NCI-H1092 (cell line): ENCODE measurements around the gene IQCN.

Source experiments
- DNase-seq: peaks from one replicate; lab custom pipeline; 2025; lab: John Stamatoyannopoulos, UW

The IQCN gene, protein sequence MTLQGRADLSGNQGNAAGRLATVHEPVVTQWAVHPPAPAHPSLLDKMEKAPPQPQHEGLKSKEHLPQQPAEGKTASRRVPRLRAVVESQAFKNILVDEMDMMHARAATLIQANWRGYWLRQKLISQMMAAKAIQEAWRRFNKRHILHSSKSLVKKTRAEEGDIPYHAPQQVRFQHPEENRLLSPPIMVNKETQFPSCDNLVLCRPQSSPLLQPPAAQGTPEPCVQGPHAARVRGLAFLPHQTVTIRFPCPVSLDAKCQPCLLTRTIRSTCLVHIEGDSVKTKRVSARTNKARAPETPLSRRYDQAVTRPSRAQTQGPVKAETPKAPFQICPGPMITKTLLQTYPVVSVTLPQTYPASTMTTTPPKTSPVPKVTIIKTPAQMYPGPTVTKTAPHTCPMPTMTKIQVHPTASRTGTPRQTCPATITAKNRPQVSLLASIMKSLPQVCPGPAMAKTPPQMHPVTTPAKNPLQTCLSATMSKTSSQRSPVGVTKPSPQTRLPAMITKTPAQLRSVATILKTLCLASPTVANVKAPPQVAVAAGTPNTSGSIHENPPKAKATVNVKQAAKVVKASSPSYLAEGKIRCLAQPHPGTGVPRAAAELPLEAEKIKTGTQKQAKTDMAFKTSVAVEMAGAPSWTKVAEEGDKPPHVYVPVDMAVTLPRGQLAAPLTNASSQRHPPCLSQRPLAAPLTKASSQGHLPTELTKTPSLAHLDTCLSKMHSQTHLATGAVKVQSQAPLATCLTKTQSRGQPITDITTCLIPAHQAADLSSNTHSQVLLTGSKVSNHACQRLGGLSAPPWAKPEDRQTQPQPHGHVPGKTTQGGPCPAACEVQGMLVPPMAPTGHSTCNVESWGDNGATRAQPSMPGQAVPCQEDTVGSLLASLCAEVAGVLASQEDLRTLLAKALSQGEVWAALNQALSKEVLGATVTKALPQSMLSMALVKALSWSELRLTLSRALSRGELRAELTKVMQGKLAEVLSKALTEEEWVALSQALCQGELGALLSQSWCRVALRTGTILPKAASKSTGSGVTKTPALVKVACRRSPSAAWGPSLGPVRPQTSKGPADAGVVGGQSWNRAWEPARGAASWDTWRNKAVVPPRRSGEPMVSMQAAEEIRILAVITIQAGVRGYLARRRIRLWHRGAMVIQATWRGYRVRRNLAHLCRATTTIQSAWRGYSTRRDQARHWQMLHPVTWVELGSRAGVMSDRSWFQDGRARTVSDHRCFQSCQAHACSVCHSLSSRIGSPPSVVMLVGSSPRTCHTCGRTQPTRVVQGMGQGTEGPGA (N-terminal part only)

DNA sequence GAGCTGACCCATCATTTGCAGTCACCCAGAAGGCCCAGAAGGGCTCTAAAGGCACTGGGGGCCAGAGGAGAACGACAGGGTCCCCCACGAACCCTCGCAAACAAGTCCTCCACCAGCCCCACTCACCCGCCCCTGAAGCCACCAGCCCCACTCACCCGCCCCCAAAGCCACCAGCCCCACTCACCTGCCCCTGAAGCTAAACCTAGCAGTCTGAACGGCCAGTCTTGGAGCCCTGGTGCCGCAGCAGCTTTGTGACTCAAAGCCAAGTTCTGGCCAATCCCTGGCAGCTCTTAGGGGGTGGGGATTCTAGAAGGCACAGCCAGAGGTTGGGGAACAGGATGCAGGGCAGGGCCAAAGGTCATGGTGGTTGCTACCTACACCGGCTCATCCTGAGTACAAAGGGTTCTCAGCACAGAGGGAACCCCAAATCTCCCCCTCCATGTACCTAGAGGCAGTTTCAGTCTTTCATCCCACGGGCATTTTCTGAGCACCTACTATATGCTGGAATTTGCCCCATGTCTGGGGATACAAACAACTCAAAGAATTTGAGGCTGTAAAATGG is at the start of gene IQCN:
Gene IQCN, minus strand, starts transcription at position 234 of the 562 bp plus-strand sequence. CDS start 4,974 bp downstream, outside the sequence.
- no peak for DNase-seq

DNA sequence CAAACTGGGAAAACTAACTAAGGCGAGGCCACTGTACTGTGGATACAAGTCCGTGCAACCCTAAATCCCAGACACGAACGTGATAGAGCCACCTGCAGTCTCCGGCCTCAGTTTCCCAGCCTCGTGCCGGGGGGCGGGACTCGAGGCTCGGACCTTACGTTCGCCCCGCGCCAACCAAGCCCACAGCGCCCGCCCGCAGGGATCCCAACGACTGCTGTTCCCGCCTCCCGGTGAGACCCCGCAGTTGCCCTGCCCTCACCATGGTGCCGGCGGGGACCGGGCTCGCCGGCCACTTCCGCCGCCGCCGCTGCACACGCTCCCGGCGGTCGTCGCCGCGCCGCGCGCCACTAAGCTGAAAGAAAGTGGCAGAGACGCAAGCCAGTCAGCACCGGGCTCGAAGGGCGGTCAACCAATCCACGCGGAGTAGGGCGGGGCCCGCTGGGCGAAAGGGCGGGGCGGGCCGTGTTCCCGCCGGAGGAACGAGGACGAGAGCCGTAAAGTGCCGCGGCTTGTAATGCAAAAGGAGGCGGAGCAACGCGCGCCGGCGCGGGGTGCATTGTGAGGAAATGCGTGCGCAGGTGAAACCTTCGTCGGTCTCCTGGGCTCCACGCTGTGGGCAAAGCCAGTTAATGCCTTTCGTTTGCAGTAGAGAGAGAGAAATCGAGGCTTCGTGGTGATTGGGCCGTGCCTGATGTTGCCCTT is 48.7 kb upstream of the IQCN start, which contains the start of gene LSM4:
Gene LSM4, minus strand, starts transcription at position 318 of the 702 bp plus-strand sequence. Its CDS starts 56 bp downstream, at position 262.
- peak; percentile 98 for DNase-seq

DNA sequence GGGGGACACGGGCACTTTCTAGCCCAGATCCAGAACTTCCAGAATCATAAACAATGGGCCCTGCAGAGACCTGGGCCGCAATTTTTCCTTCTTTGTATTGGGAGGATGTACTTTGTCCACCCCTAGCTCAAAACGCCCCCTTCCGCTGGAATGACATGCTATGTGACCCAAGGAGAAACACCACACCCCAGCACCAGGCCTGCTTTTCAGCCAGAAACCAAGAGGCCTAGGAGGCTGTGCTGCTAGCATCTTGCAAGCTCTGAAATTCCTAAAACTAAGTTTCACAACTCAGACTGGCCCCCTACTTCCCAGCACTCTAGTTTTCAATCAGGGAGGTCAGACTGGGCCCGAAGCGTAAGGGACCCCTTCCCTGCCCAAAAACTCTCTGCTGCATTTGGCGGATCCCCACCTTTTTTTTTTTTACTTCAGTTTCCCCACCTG is 48.1 kb upstream of the IQCN start:
- DNase-seq = no peak

DNA sequence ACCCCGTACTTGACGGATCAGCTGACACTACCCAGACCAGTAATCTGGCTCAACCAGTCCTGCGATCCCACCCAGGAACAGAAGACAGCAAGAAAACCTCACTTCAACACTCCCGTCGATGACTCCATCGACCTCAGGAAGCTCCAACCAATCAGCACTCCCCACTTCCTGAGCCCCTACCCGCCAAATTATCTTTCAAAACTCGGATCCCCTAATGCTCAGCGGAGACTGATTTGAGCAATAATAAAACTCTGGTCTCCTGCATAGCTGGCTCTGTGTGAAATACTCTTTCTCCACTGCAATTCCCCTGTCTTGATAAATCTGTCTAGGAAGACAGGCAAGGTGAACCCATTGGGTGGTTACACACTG is 47.5 kb upstream of the IQCN start:
- DNase-seq = no peak

DNA sequence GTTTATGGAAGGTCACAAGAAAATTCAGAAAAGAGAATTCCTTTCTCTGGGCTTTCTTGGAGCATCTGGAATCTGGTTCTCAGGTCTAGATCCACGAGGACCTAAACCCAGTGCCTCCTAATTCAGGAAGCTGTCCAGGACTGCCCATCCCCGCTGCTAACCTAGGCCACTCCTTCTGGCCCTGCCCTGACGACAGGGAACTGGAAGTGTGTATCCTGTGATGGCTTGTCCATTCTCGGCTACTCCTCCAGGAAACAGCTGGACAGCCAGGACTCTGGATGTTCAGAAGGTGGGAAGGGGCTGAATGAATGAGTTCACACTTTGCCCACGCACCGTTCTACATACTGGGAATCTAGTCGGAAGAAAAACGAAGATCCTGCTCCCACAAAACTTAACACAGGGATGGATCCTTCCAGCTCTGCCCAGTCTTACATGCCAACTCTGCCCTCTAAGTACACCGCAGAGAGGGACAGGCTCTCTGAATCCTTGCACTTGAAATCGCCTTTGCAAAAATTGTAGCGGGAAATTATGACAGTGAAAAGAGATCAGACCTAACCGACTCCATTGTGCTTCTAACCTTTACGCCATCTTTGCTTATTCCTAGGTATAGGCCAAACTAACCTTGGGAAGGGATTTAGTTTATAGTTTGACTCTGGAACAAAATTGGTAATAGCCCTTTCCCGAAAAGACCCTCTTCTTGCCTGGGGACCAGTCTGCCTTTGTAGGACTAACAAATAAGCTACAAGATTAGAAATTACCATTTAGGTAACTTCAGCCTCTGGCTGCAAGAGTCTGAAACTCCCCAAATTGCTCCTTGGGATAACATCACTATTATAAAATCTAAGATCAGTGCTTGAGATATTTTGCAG is 46.8 kb upstream of the IQCN start:
- no peak for DNase-seq

DNA sequence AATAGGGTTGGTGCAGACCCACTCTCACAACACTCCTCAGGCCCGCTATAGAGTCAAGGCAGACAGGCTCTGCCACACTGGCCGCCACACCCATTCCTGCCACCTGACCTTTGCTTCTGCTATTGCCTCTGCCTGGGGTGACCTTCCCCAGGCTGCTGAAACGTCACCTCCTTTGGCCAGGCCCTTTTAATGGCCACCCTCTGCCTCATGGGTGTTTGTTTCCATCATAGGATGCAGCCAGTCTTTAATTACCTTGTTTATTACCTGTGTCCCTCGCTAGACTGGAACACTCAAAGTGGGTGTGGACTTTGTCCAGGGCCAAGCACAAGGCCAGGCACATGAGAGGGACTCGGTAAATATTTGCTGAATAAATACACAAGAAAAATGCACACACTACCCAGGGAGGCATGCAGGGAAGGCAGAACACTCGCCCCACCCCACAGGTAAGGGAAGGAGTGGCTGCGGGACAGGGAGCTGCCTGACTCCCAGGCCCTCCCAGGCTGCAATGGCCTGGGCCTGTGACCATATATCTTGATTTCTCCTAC is 45.4 kb upstream of the IQCN start:
- DNase-seq = no peak

DNA sequence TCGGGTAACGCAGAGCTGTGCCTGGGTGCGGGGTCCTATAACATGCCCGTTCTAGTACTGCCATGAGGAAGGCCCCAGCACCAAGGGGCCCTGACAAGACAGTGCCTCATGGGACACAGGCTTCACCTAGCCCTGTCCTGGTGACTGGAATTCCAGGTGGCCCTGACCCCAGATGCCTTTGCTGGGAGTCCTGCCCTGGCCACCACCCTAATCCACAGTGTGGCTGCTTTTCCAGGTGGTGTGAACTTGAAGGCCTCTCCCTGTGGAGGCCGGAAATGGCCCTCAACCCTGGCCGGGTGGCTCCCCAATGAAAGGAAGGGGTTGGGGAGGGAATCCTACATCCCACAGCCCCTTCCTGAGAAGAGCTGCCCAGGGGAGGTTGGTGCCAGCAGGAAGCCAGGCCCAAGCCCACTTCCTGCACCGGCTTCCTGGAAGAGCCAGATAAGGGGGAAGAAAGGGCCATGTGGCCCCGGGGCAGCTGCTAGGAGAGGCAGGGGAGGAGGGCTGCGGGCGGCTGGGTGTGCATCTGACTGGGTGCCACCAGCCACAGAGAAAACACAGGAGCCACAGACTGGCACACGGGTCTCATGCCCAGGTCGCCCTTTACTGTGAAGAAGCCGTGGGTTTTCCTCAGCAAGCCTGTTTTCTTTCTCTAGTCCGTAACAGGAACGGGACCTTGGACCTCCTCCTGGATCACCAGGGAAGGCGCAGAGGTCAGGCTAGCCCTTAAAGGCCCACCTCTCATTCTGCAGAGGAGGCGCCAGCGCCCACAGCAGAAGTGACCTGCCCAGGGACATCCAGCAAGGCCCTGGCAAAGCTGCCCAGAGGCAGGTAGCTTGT is 43.9 kb upstream of the IQCN start:
- no peak for DNase-seq

DNA sequence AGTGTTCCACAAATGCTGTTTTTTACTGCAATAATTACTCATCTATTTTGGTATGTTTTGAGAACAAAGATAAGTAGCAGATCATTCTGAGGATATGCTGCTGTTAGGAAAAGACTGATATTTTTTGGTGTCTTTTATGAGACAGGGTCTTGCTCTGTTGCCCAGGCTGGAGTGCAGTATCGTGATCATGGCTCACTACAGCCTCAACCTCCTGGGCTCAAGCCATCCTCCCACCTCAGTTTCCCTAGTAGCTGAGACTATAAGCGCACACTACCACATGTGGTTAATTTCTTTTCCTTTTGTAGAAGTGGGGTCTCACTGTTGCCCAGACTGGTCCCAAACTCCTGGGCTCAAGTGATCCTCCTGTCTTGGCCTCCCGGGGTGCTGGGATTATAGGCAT is 39.1 kb upstream of the IQCN start:
- no peak for DNase-seq

DNA sequence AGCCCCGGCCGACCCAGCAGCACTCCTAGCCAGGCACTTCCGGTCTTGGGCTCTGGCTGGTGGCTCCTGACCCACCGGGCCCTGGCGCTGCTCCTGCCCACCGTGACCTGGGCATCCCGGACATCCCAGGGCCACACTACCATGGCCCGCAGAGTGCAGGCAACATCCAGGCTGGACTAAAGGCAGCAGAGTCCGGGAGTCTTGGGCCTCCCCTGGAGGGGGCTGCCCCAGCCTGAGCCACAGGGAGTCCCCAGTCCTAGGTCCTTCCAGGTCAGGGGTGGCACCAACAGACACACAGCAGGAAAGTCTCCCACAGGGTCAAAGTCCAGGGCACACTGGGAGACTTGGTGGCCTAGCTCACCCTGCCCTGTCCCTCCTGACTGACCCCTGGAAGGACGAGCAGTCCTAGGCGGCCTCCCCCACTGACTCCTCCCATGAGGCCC is 37.9 kb upstream of the IQCN start:
- no peak for DNase-seq

DNA sequence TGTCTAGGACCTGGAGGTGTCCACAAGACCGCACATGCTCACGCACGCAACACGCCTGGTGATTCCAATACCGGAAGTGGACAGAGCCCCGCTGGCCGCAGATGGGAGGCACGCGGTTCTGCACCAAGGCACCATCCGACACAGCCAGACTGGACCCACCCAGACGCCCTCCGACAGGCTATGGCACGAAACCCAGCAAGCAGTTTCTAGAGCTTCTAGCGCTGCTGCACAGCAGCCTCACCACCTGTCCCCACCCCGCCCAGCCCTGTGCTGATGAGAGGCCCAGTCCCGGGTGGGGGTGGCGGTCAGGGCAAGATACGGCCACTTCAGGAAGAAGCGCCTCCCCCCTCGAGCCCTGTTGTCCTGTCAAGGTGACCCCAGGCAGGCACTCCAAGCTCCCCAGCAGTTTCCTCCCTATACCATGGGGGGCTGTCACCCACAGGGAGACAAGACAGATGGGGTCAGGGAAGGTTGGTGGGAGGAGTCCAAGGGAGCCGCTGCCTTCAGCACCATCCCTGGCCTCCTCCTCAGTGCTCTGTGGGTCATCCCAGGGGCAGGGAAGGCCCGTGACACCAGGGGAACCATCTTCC is 37.3 kb upstream of the IQCN start:
- DNase-seq = no peak

DNA sequence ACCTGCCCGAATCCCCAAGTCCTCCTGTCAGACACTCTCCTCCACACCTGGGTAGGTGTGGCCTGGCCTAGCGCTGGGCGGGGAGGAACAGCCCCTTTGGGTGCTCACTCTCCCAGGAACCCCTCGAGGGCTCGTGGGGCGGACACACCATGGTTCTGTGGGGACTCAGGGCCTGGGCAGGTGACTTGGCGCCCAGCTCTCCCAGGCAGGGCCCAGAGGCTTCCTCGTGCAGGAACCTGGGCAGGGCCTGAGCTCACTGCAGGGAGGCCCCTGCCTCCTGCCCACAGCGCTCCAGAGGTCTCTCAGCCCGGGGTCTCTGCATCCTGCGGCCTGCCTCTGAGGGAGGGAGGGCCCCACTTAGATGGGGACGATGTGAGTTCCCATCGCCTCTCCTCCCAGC is 36.7 kb upstream of the IQCN start:
- no peak for DNase-seq

DNA sequence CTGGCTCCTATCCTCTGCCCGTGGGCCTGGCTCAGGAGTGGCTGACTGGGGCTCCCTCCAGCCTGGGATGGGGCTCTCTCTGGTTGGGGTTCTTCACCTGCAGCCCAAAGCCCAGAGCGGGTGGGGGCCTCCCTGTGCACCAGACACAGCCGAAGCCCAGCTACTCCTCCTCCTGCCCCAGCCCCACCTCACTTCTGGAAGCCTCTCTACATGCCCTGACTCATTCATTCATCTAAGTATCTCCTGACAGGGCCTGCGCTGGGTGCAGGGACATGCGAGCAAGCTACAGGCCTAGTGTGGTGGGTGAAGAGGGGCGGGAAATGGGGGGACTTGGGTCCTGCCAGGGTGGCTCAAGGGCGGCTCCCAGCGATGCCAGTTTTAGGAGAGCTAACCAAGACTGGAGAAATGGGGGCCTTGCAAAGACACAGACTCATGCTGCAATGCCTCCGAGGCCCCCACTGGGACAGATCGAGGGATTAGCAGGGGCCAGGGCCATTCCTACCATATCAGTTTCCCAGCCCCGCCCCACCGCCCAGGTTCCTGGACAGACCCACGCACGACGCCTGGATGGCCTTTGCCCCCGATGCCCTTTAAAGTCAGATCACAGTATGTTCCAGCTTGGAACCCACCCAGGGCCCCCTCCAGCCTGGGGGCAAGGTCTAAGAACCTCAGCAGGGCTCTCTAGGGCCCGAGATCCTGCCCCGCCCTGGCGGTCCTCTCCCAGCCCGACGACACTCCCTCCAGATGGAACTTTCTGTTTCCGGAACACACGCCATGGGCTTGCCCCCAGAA is 36.1 kb upstream of the IQCN start:
- no peak for DNase-seq

DNA sequence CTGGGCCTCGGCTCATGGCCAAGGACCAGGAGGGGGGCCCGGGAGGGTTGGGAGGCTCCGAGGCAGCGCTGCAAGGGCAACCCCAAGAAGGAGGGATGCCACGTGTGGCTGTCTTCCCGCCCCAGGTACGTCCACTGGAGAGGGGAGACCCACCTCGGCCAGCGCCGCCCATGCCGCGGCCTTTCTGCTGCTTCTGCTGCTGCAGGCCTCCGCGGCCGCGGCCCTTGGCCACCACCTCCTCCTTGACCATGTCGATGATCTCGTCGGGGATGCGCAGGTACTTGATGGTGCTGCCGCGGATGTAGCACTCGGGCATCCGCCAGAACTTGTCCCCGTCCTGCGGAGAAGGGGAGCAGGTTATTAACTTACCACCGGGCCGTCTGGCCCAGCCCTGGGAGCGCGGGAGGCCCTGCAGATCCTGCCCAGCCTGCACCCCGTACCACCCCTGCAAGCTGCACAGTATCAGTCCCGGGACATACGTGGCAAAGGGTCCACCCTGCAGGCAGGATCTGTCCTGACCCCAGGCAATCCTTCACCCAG is 35.3 kb upstream of the IQCN start:
- no peak for DNase-seq

DNA sequence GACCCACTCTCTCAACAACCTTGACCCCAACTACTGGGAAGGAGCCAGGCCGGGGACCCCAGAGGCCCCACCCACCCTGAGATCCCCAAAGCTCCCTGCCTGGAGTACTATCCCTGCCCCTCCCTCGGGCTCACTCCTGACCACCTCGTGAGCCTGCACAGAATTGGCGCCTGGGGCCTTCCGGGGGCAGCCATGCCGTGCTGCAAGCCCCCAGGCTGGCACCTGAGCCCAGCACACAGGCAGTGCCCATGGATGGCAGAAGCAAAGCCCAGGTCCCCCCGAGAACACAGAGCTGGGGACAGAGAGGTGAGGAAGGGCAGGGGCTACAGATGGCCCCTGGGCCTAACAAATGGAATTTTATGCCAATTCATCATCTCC is 34.7 kb upstream of the IQCN start:
- no peak for DNase-seq

DNA sequence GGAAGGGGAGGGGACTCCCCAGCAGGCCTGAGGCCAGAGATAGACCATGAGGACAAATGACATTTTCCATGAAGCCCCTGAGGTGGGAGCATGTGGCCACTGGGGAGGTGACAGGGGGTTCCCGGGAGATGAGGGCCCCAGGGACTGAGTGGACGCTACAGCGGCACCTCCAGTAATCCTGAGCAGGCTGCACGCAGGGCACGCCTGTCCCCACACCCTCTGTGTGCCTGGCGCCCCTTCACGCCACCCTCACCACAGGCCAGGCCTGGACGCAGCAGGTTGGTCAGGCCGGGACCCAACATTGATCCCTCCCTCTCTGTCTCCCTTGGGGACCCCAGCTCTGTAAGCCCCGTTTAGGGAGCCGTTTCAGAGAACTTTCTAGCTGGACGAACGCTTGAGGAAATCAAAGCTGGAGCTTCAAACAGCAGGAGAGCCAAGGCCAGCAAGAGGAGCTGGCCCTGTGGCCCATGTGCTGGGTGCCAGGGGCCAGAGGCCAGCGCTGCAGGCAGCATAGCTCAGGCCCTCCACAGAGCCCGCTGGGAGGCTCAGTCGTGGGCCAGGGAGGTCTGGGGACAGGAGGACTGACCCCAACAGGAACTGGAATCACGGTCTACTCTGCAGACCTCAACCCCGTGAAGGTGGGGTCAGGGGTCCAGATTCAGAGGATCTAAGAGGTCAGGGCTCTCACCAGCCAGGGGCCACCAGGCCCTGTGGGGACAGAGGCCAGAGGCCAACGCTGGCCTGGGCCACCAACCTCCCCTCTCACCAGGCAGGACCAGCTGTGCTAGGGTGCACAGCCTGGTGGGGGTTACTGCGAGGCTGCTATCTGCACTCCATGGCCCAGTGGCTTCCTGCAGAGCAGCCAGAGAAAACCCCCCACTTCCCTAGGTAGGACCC is 34.0 kb upstream of the IQCN start:
- no peak for DNase-seq

DNA sequence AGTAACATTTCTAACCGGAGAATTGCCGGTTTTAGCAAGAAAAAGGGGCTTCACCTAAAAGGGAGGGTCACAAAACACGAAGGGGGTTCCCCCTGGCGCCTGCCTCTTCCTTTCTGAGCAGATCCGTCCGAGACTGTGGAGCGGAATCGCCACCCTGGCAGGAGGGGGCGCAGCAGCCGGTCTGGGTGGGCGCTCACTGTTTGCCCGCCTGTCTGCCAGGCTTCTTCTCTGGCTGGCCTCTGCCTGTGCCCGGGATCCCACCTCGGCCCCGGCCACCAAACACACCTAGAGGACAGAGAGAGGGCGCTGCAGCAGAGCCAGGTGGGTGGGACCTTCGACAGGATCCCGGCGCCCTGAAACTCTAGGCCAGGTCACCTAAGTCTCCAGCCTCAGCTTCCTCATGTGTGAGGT is 33.0 kb upstream of the IQCN start:
- DNase-seq = no peak
